GM23338 (cell line): ENCODE results near the gene RBM33. TPM values are rescaled to one million over a fixed set of nuclear protein-coding genes. Genes with fewer than 3 reads are reported as not detected.

ENCODE experiments used
- ATAC-seq: fragments of 200-7000 bp; cut with Tn5 transposase; 3 replicates; pipeline ENCODE4 v1.9.1; 2020
- DNase-seq: peaks from one replicate; pipeline ENCODE4 v3.0.0-alpha.2; 2015; ENCODE audit warnings: low spot score
- H2AFZ ChIP-seq: fragments of 200-600 bp; sonication (generic); 2 replicates; pipeline ENCODE4 v1.8.0; 2016; ENCODE audit warnings: antibody characterized with exemption, mild to moderate bottlenecking, moderate library complexity
- H3F3A ChIP-seq: fragments of 200-600 bp; sonication (generic); replicated peaks from 2 replicates; pipeline ENCODE4 v1.8.0; 2017; ENCODE audit warnings: antibody characterized with exemption, mixed run types, low read depth
- H3K27ac ChIP-seq: fragments of 200-600 bp; sonication (generic); 2 replicates; pipeline ENCODE4 v1.6.1; 2016; ENCODE audit warnings: low read depth
- H3K27me3 ChIP-seq: fragments of 200-600 bp; sonication (generic); 2 replicates; pipeline ENCODE4 v1.8.0; 2016; ENCODE audit warnings: mild to moderate bottlenecking, mixed run types, moderate library complexity; ENCODE audit not compliant: insufficient read depth
- H3K36me3 ChIP-seq: fragments of 200-600 bp; sonication (generic); 2 replicates; pipeline ENCODE4 v1.8.0; 2016; ENCODE audit warnings: mild to moderate bottlenecking; ENCODE audit not compliant: insufficient read depth
- H3K4me1 ChIP-seq: fragments of 200-600 bp; sonication (generic); 2 replicates; pipeline ENCODE4 v1.8.0; 2016; ENCODE audit warnings: mild to moderate bottlenecking, moderate library complexity; ENCODE audit not compliant: insufficient read depth
- H3K4me2 ChIP-seq: fragments of 200-600 bp; sonication (generic); 2 replicates; pipeline ENCODE4 v1.7.1; 2017; ENCODE audit warnings: mixed run types
- H3K4me3 ChIP-seq: fragments of 200-600 bp; sonication (generic); 2 replicates; pipeline ENCODE4 v1.6.1; 2016; ENCODE audit warnings: mixed run types
- H3K79me2 ChIP-seq: fragments of 200-600 bp; sonication (generic); replicated peaks from 2 replicates; pipeline ENCODE4 v1.8.0; 2017; ENCODE audit warnings: mild to moderate bottlenecking; ENCODE audit not compliant: insufficient read depth
- H3K9me2 ChIP-seq: fragments of 200-600 bp; sonication (generic); 2 replicates; pipeline ENCODE4 v1.8.0; 2017; ENCODE audit not compliant: insufficient read depth
- H4K20me1 ChIP-seq: fragments of 200-600 bp; sonication (generic); replicated peaks from 2 replicates; pipeline ENCODE4 v1.8.0; 2017; ENCODE audit warnings: mild to moderate bottlenecking; ENCODE audit not compliant: insufficient read depth
- H3K27ac Mint-ChIP-seq: 2 replicates; pipeline ENCODE4 v1.8.0; 2020; ENCODE audit warnings: inconsistent platforms, mild to moderate bottlenecking, moderate library complexity, mixed read lengths
- H3K27me3 Mint-ChIP-seq: 3 replicates; pipeline ENCODE4 v1.8.0; 2022; ENCODE audit warnings: low read depth, mild to moderate bottlenecking, moderate library complexity, mixed read lengths, inconsistent platforms; ENCODE audit not compliant: insufficient read depth, poor library complexity
- H3K36me3 Mint-ChIP-seq: 3 replicates; pipeline ENCODE4 v1.8.0; 2021; ENCODE audit warnings: low read depth, mild to moderate bottlenecking, inconsistent platforms, moderate library complexity, mixed read lengths
- H3K4me1 Mint-ChIP-seq: 3 replicates; pipeline ENCODE4 v1.8.0; 2020; ENCODE audit warnings: mild to moderate bottlenecking, inconsistent platforms, mixed read lengths
- H3K4me3 Mint-ChIP-seq: 3 replicates; pipeline ENCODE4 v1.8.0; 2021; ENCODE audit warnings: moderate library complexity, mild to moderate bottlenecking, inconsistent platforms, mixed read lengths
- H3K9me3 Mint-ChIP-seq: 3 replicates; pipeline ENCODE4 v1.8.0; 2020; ENCODE audit warnings: moderate library complexity, mild to moderate bottlenecking, inconsistent platforms, mixed read lengths
- ETS1 ChIP-seq: IDR thresholded peaks from 2 replicates; pipeline ENCODE4 v1.6.1; 2016; ENCODE audit warnings: antibody characterized with exemption
- EZH2 ChIP-seq: fragments of 200-600 bp; sonication (generic); IDR thresholded peaks from one replicate; pipeline ENCODE4 v1.8.0; 2017; ENCODE audit warnings: antibody characterized with exemption, mild to moderate bottlenecking, low read depth; ENCODE audit not compliant: unreplicated experiment
- EZH2phosphoT487 ChIP-seq: fragments of 200-600 bp; sonication (generic); IDR thresholded peaks from one replicate; pipeline ENCODE4 v1.8.1; 2018; ENCODE audit warnings: antibody characterized with exemption; ENCODE audit not compliant: unreplicated experiment
- JUNB ChIP-seq: IDR thresholded peaks from one replicate; pipeline ENCODE4 v1.6.1; 2016; ENCODE audit warnings: antibody characterized with exemption; ENCODE audit not compliant: unreplicated experiment
- ZNF114 ChIP-seq: fragments of 250-450 bp; sonication (Bioruptor Pico); IDR thresholded peaks from 2 replicates; pipeline ENCODE4 v1.5.0; 2020; ENCODE audit warnings: mild to moderate bottlenecking, moderate library complexity
- ZNF331 ChIP-seq: fragments of 250-450 bp; sonication (Bioruptor Pico); IDR thresholded peaks from 2 replicates; pipeline ENCODE4 v1.5.0; 2020; ENCODE audit warnings: low read depth, mild to moderate bottlenecking, moderate library complexity
- polyA plus RNA-seq: library from polyadenylated mRNA; unstranded; fragments of >200 nt; fragmentation: Nextera tagmentation; extraction: Ambion mirVana; gene quantifications from 2 replicates; pipeline ENCODE4 v1.2.1, GENCODE V29; 2016
- total RNA-seq: library from RNA; depleted of rRNA; stranded (reverse); fragments of >200 nt; shearing (Covaris generic); gene quantifications from 2 replicates; pipeline ENCODE4 v1.2.3, GENCODE V29; 2014
- TF ChIP-seq, protein P1 (sequence below): IDR thresholded peaks from one replicate; pipeline ENCODE4 v1.6.1; 2018; ENCODE audit warnings: antibody characterized with exemption; ENCODE audit not compliant: unreplicated experiment
- TF ChIP-seq, protein P2 (sequence below), 2 experiments: fragments of 200-600 bp in 1 of 2; sonication (generic) in 1 of 2; conservative IDR thresholded peaks; 2 replicates each; pipeline versions ENCODE4 v1.5.1 to v1.6.1; 2016 to 2017; ENCODE audit warnings: antibody characterized with exemption in 2 of 2, low read depth in 2 of 2, mild to moderate bottlenecking in 2 of 2, moderate library complexity in 1 of 2

RBM33 gene
- total and polyA plus RNA-seq, 2 experiments from 2014 or later = 47.7 to 94.7 TPM

GRCh38 chr7:155780884-155781283, 136.4 kb downstream of the RBM33 start (continued):
- TF ChIP-seq, protein P1, sequence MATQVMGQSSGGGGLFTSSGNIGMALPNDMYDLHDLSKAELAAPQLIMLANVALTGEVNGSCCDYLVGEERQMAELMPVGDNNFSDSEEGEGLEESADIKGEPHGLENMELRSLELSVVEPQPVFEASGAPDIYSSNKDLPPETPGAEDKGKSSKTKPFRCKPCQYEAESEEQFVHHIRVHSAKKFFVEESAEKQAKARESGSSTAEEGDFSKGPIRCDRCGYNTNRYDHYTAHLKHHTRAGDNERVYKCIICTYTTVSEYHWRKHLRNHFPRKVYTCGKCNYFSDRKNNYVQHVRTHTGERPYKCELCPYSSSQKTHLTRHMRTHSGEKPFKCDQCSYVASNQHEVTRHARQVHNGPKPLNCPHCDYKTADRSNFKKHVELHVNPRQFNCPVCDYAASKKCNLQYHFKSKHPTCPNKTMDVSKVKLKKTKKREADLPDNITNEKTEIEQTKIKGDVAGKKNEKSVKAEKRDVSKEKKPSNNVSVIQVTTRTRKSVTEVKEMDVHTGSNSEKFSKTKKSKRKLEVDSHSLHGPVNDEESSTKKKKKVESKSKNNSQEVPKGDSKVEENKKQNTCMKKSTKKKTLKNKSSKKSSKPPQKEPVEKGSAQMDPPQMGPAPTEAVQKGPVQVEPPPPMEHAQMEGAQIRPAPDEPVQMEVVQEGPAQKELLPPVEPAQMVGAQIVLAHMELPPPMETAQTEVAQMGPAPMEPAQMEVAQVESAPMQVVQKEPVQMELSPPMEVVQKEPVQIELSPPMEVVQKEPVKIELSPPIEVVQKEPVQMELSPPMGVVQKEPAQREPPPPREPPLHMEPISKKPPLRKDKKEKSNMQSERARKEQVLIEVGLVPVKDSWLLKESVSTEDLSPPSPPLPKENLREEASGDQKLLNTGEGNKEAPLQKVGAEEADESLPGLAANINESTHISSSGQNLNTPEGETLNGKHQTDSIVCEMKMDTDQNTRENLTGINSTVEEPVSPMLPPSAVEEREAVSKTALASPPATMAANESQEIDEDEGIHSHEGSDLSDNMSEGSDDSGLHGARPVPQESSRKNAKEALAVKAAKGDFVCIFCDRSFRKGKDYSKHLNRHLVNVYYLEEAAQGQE = no peak
- TF ChIP-seq ETS1 (no peak), EZH2phosphoT487 (no peak), ZNF331 (CRISPR knock-in tag) (no peak), EZH2 (no peak), JUNB (no peak), ZNF114 (CRISPR knock-in tag) (no peak)
- TF ChIP-seq, protein P2, sequence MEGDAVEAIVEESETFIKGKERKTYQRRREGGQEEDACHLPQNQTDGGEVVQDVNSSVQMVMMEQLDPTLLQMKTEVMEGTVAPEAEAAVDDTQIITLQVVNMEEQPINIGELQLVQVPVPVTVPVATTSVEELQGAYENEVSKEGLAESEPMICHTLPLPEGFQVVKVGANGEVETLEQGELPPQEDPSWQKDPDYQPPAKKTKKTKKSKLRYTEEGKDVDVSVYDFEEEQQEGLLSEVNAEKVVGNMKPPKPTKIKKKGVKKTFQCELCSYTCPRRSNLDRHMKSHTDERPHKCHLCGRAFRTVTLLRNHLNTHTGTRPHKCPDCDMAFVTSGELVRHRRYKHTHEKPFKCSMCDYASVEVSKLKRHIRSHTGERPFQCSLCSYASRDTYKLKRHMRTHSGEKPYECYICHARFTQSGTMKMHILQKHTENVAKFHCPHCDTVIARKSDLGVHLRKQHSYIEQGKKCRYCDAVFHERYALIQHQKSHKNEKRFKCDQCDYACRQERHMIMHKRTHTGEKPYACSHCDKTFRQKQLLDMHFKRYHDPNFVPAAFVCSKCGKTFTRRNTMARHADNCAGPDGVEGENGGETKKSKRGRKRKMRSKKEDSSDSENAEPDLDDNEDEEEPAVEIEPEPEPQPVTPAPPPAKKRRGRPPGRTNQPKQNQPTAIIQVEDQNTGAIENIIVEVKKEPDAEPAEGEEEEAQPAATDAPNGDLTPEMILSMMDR (conservative IDR thresholded peaks at IDR 0.05; ENCODE audit: low read depth in 2 of 2) = no peak

GRCh38 chr7:155781433-155781832, 137.0 kb downstream of the RBM33 start:
- 0 out of 2 replicates have a peak, but pooled peaks cover 4% of the 10 kb centered on the region for H4K20me1 ChIP-seq
- no peak overlapping the region for H3K27ac ChIP-seq
- Mint-ChIP-seq H3K36me3 (peaks cover 14% of the 10 kb centered on the region; the same call in 2 of the 3 replicates), H3K27ac (peak overlapping the region; percentile 42; the same call in 1 of the 2 replicates), H3K4me3 (no peak overlapping the region), H3K4me1 (peaks cover 29% of the 10 kb centered on the region), H3K27me3 (peaks cover 25% of the 10 kb centered on the region), H3K9me3 (no peaks in the 10 kb centered on the region)
- no peak for TF ChIP-seq JUNB
- DNase-seq (no peak), ATAC-seq (peak; percentile 22)
- no peak overlapping the region for H3K4me2 ChIP-seq
- no peaks in the 10 kb centered on the region for H3K9me2 ChIP-seq
- H3K79me2 ChIP-seq = no peaks in the 10 kb centered on the region
- peaks cover 7% of the 10 kb centered on the region; the same call in 1 of the 2 replicates for H3K4me1 ChIP-seq
- peaks cover 8% of the 10 kb centered on the region for H3K27me3 ChIP-seq
- H3F3A ChIP-seq = no peaks in the 10 kb centered on the region
- no peak overlapping the region for H2AFZ ChIP-seq
- H3K4me3 ChIP-seq = no peak overlapping the region
- no peaks in the 10 kb centered on the region for H3K36me3 ChIP-seq
